Left lung (tissue), 10 donors: ENCODE results near the gene SHTN1. TPM values are rescaled to one million over a fixed set of nuclear protein-coding genes. Genes with fewer than 3 reads are reported as not detected.

Source experiments
- ATAC-seq: fragments of 200-7000 bp; cut with Tn5 transposase; one replicate; pipeline ENCODE4 v1.9.1; 2020; ENCODE audit warnings: moderate library complexity
- DNase-seq, 4 donors: peaks; one replicate each; pipeline ENCODE4 v3.0.0-alpha.2; 2013 to 2020
- H3K27ac ChIP-seq, 2 donors: fragments of 200-600 bp; sonication (generic) in 1 of 2; one replicate each; pipeline versions ENCODE4 v1.5.0 to v1.8.0; 2020 to 2021
- H3K27me3 ChIP-seq, 2 donors: fragments of 200-600 bp; sonication (generic) in 1 of 2; one replicate each; pipeline versions ENCODE4 v1.5.0 to v1.8.0; 2020 to 2021
- H3K36me3 ChIP-seq, 2 donors: fragments of 200-600 bp; sonication (generic) in 1 of 2; one replicate each; pipeline versions ENCODE4 v1.5.0 to v1.8.0; 2020 to 2021
- H3K4me1 ChIP-seq, 2 donors: fragments of 200-600 bp; one replicate each; pipeline ENCODE4 v1.8.0; 2021
- H3K4me3 ChIP-seq, 2 donors: fragments of 200-600 bp; sonication (generic) in 1 of 2; one replicate each; pipeline versions ENCODE4 v1.5.0 to v1.8.0; 2020 to 2021; ENCODE audit warnings: mild to moderate bottlenecking in 1 of 2
- H3K9me3 ChIP-seq, 2 donors: fragments of 200-600 bp; sonication (generic) in 1 of 2; one replicate each; pipeline versions ENCODE4 v1.5.0 to v1.8.0; 2020 to 2021
- intact Hi-C, 2 donors: fragments of 100-400 bp; cut with DNase I; formaldehyde crosslinking; loops; one replicate each; pipeline versions ENCODE4 v1.11.2 to v1.14.2; 2022
- polyA plus RNA-seq, 6 donors: library from polyadenylated mRNA; unstranded; fragments of 120-200 nt; gene quantifications; one replicate each; pipeline ENCODE4 v1.2.1, GENCODE V29; 2013; ENCODE audit not compliant: insufficient read length in 6 of 6
- total RNA-seq, 2 donors: library from RNA; stranded (reverse); fragmentation: NEBNext Ultra II Directional; extraction: Animal tissue kit (Norgen Biotek cat#: 25700); gene quantifications; one replicate each; pipeline ENCODE4 v1.2.1, GENCODE V29; 2021
- TF ChIP-seq, protein P1 (sequence below), 2 donors: fragments of 200-600 bp; sonication (generic) in 1 of 2; IDR thresholded peaks; one replicate each; pipeline versions ENCODE4 v1.5.0 to v1.8.0; 2021; ENCODE audit warnings: antibody characterized with exemption in 2 of 2
- donor health status: DM: no; HTN: yes; CAD: no.
- donor health status: DM: no; HTN: no; CAD: no.

SHTN1 gene
- total and polyA plus RNA-seq, 8 donors, result 24.5 to 38.9 (median 29.3) TPM

DNA sequence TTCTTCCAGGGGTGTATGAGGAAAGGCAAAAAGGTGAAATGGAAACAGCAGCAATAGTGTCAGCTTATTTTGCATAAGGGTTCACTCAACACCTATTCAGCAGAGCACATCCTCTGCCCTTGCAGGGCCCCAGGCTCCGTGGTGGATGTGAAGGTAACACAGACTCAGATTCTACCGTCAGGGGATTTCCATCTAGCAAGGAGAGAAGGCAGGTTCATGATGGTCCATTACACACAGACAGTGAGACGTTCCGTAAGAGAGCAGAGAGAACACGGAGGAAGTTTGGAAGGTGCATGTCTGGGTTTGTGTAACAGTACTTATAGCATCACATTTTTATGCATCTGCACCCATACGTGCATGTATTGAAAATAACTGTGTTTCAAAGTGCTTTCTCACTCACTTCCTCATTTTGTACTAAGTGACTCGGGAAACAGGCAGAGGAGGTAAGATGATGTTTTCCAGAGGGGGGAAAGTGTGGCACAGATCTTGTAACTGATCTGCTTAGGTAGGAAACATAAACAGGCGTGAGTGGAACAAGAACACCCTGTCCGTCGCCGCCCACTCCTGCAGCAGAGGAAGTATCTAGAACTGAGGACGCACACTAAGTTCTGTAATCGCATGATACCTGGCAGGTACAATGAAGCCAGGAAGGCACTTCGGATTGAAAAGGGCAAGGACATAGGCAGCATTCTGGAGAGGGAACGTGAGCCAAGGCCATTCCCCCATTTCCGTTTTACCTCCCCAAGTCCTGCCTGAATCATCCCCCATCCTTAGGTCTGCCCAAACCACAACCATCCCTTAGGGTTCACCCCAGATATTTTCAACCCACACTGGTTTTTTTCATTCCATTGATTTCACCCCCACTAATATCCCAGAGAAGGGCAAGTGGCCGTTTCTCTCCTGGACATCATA is 156.7 kb downstream of the SHTN1 start:
- ATAC-seq (no peak), DNase-seq (no peak)
- Histone ChIP-seq H3K27me3 (peaks cover 0 to 53% of the 10 kb centered on the region in 2 donors), H3K36me3 (no peaks in the 10 kb centered on the region), H3K4me1 (peaks cover 0 to 5% of the 10 kb centered on the region in 2 donors), H3K9me3 (no peaks in the 10 kb centered on the region), H3K4me3 (peak overlapping the region; percentile 49 to 54), H3K27ac (no peak overlapping the region)
- intact Hi-C loops, result no loop called here
- TF ChIP-seq, protein P1, sequence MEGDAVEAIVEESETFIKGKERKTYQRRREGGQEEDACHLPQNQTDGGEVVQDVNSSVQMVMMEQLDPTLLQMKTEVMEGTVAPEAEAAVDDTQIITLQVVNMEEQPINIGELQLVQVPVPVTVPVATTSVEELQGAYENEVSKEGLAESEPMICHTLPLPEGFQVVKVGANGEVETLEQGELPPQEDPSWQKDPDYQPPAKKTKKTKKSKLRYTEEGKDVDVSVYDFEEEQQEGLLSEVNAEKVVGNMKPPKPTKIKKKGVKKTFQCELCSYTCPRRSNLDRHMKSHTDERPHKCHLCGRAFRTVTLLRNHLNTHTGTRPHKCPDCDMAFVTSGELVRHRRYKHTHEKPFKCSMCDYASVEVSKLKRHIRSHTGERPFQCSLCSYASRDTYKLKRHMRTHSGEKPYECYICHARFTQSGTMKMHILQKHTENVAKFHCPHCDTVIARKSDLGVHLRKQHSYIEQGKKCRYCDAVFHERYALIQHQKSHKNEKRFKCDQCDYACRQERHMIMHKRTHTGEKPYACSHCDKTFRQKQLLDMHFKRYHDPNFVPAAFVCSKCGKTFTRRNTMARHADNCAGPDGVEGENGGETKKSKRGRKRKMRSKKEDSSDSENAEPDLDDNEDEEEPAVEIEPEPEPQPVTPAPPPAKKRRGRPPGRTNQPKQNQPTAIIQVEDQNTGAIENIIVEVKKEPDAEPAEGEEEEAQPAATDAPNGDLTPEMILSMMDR (IDR thresholded peaks at IDR 0.05), result no peak

DNA sequence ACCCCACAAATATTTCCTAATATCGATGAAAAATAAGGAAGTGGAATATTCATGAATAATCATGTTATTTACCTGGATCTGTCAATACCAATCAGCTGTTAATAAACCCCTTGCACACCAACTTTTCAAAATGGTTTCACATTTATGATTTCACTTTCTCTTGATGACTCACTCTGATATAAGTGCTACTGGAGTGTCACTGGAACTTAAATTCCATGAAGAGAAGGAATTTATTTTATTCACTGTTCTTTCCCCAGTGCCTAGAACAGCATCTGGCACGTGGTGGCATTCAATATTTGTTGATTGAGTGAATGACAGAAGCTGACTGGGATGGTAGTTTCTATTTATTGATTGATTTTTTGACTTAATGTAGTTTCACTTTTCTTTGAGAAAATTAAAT is 159.2 kb downstream of the SHTN1 start:
- peaks cover 0 to 5% of the 10 kb centered on the region in 2 donors for H3K4me1 ChIP-seq
- TF ChIP-seq, protein P1 (IDR thresholded peaks at IDR 0.05), result no peak
- no peaks in the 10 kb centered on the region for H3K9me3 ChIP-seq
- H3K27me3 ChIP-seq, result peaks cover 0 to 41% of the 10 kb centered on the region in 2 donors
- no peak for ATAC-seq
- DNase-seq, result no peak
- no peaks in the 10 kb centered on the region for H3K36me3 ChIP-seq
- no peak overlapping the region for H3K4me3 ChIP-seq
- intact Hi-C loops, result no loop called here
- no peak overlapping the region for H3K27ac ChIP-seq

DNA sequence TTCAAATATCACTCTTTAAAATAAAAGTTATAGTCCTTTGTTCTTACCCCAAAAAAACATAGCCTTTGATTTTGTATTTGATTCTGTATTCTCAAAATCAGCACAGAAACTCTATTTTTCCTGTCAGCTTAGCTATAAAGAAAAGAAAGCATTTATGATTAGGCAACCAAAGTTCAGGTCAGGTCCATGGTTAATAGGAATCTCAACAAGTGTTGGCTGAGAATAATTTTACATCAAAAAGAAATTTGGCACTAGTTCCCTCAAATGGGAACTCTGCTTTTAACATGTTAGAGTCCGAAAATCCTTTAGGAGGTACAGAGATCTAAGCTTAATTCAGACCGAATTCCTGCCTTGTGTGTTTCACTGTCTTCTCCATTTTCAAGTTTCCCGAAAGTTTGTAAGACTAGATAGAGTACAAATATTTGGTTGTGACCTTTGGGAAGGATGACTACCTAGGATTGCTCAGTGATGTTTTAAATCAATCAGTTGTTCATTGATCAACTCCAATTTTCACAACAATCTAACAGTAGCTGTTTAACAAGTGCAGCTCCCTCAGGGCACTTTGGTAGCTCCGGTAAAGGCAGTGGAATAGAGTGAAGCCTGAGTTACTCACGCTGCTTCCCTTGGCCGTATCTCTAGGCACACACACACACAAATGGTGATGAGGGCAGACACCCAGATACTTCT is 164.5 kb downstream of the SHTN1 start:
- Histone ChIP-seq H3K27me3 (peaks cover 0 to 5% of the 10 kb centered on the region in 2 donors), H3K36me3 (no peaks in the 10 kb centered on the region), H3K27ac (no peak overlapping the region), H3K9me3 (no peaks in the 10 kb centered on the region), H3K4me3 (no peak overlapping the region), H3K4me1 (no peaks in the 10 kb centered on the region)
- DNase-seq (no peak), ATAC-seq (no peak)
- intact Hi-C loops, result no loop called here
- TF ChIP-seq, protein P1 (IDR thresholded peaks at IDR 0.05), result no peak

DNA sequence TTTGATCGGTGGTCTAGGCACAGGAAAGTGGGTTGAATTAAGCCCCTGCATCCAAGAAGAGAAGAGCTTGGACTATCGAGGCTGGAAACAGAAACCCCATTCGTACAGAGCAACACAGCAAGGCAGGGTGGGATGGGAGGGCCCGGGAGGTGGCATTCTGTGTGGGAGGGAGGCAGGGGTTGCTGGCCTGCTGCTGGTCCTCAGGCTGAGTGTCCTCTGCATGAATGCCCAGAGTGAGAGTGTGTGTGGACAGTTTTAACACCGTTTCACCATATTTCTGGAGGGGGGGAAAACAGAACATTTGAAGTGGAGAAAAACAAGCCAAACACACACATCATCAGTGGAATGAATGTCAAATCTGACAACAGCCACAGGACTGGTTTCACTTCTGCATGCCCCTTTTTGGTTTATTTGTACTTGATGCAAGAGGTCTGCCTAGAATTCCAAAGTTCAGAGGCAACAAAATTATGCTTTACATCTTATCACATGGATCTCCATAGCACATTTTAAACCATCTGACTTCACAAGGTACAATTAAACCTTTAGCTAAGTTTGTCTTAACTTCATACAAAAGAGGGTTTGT is 166.8 kb downstream of the SHTN1 start:
- H3K4me1 ChIP-seq, result no peaks in the 10 kb centered on the region
- peaks cover 0 to 5% of the 10 kb centered on the region in 2 donors for H3K27me3 ChIP-seq
- DNase-seq (no peak), ATAC-seq (no peak)
- intact Hi-C loops, result no loop called here
- no peak overlapping the region for H3K4me3 ChIP-seq
- no peaks in the 10 kb centered on the region for H3K9me3 ChIP-seq
- H3K36me3 ChIP-seq, result no peaks in the 10 kb centered on the region
- H3K27ac ChIP-seq, result no peak overlapping the region
- TF ChIP-seq, protein P1 (IDR thresholded peaks at IDR 0.05), result no peak
